GM18526 (cell line): ENCODE data around the gene RAD52.

Experiments used
- POLR2A ChIP-seq: IDR thresholded peaks from 3 replicates; pipeline ENCODE4 v1.6.1; 2011; ENCODE audit not compliant: insufficient read length; ENCODE audit errors: extremely low read depth

RAD52 gene

GRCh38 chr12:938810-939209, 10.7 kb downstream of the RAD52 start:
- no peak for TF ChIP-seq POLR2A

GRCh38 chr12:936377-937345, 12.8 kb downstream of the RAD52 start:
- TF ChIP-seq POLR2A: no peak

- no peak for TF ChIP-seq POLR2A
Observed at GRCh38 chr12:931591-931990, 17.9 kb downstream of the RAD52 start.

GRCh38 chr12:931060-931459, 18.4 kb downstream of the RAD52 start:
- no peak for TF ChIP-seq POLR2A

GRCh38 chr12:926641-927040, 22.9 kb downstream of the RAD52 start:
- no peak for TF ChIP-seq POLR2A

GRCh38 chr12:922285-922684, 27.2 kb downstream of the RAD52 start:
- no peak for TF ChIP-seq POLR2A

GRCh38 chr12:920676-921075, 28.8 kb downstream of the RAD52 start:
- no peak for TF ChIP-seq POLR2A

- TF ChIP-seq POLR2A: no peak
Observed at GRCh38 chr12:916712-917445, 32.6 kb downstream of the RAD52 start.

GRCh38 chr12:916240-916639, 33.3 kb downstream of the RAD52 start:
- TF ChIP-seq POLR2A: no peak

- no peak for TF ChIP-seq POLR2A
Observed at GRCh38 chr12:915090-915489, 34.4 kb downstream of the RAD52 start.

- TF ChIP-seq POLR2A: no peak
Observed at GRCh38 chr12:913919-914698, 35.4 kb downstream of the RAD52 start.

GRCh38 chr12:912466-913235, 36.8 kb downstream of the RAD52 start:
- no peak for TF ChIP-seq POLR2A

- no peak for TF ChIP-seq POLR2A
Observed at GRCh38 chr12:911191-911826, 38.2 kb downstream of the RAD52 start.

GRCh38 chr12:910416-910815, 39.1 kb downstream of the RAD52 start:
- no peak for TF ChIP-seq POLR2A

- TF ChIP-seq POLR2A: no peak
Observed at GRCh38 chr12:909861-910260, 39.6 kb downstream of the RAD52 start.
